ENCODE data around the gene HECW1.

The HECW1 gene

DNA sequence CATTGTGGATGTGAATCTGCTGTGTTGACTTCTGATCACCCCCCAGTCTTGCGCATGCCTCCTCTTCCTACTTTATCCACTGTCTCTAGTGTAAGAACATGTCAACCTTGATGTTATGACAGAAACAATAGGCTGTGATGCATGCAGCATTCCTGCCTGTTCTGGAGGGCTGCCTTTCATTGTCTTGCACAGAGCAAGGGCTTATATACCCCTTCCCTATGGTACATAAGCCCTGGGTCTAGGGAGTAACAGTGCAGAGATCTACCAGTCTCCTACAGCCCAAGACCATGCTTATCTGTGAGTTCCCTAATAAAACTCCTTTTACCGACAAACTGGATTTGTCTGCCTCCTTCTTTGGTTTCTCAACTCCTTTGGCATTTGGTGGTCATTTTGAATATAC lies 293.5 kb downstream of the HECW1 start:
- DNase-seq (ENCODE audit: low spot score) (no peak), FAIRE-seq (no peak)

DNA sequence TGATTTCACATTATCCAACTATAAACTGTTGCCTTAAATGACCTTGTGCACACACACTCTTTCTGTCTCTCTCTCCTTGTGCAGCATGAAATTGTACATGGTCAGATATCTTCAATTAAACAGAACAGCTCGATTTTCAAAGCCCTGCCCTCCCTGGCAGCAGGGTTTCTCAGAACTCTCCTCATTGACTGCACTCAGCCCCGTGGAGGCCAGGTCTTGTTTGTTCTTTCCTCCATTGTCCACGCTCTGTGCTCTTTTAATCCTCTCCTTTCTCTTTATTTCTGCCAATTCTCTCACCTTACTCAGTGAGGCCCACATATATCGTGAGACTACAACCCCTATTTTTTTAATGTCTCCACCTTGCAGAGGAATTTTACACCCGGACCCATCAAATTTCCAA lies 294.5 kb downstream of the HECW1 start:
- FAIRE-seq (no peak), DNase-seq (ENCODE audit: low spot score) (no peak)

DNA sequence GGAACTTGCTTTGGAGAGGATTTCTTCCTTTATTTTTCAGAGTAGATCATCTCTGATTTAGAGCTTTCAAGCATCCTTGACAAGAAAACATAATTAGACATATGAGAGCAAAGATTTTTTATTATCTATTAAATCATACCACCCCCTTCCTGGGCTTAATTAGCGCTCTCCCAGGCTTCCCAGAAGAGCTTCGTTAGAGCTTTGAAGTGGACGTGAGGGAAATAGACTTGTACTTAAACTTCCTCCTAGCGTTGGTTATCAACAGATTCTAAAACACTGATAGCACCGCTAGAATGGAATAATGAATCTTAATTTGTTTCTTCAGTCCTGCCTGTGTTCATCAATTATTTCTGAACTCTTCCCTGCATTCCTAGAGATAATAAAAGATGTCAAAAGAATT lies 296.5 kb downstream of the HECW1 start:
- no peak for DNase-seq (ENCODE audit: low spot score)
- FAIRE-seq = no peak

DNA sequence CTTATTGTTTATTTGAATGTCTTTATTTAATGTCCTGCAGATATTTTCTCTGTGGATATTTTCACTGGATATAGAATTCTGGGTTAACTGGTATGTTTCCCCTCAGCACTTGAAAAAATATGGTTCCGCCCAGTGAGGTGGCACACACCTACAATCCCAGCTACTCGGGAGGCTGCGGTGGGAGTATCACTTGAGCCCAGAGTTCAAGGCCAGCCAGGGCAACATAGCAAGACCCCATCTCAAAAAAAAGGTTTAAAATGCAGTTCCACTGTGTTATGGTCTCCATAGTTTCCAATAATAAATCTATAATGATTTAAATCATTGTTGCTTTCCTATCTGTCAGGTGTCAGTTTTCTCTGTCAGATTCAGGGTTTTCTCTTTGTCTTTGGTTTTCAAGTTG lies 305.0 kb downstream of the HECW1 start:
- FAIRE-seq = no peak

DNA sequence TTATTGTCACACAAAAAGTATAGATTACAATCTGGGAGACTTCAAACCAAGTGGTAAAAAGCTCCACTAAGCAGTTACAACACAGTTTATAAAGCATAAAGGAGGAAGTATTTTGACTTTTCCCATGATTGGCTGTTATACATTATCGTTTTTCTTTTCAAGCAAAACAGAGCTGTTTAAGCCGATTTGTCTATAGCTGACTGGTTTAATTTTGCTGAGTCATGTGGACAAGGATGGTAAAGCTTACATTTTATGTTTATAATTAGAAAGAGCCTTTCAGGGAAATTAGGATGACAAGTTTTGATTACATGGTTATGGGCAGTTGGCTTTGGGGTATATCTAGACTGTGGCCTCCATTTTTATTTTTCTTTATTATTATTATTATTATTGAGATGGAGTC lies 318.0 kb downstream of the HECW1 start:
- no peak for FAIRE-seq
- DNase-seq (ENCODE audit: low spot score) = no peak

More for the DNA sequence above, 305.0 kb downstream of the HECW1 start:
- DNase-seq (ENCODE audit: low spot score) = no peak

DNA sequence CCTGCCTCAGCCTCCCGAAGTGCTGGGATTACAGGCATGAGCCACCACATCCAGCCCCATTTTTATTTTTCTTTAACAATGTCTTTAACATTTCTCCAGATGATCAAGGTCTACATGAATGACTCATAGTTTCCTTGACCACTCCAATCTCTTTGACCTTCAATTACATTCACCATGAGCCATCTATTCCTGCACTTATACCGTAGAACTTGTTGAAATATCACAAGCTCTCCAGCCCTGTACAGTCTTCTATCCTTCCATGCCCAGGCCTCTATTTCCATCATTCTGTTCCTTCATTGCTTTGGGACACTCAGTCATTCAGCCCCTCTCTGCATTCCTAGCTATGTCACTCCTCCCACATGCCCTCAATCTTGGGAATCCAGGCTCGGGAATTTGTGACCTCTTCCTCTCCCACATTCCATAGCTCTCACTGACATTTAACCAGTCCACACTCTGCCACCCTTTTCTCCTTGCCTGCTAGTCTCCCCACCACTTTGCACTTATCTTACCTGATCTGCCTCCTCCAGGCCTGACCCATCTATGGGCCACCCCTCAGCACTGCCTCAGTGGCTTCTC lies 318.7 kb downstream of the HECW1 start:
- peak; percentile 93 for FAIRE-seq
- peak; percentile 63 for DNase-seq (ENCODE audit: low spot score)

DNA sequence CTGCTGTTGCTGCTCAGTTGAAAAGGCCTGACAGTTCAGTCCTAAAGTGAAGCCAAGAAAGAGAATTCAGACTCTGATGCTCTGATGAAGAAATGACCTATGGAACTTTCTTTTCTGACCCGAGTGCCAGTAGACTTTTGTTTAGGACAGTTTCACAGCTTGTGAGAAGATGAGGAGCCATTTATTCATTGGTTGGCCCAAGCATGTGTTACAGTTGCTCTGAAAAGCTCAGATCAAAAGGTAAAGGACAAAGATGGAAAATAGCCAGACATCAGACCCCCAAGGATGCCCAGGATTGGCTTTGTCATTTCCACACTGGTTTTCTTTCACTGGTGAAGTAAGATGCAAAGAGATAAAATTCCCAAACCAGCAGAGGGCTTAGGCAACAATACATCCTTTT lies 321.2 kb downstream of the HECW1 start:
- DNase-seq (ENCODE audit: low spot score) = no peak
- no peak for FAIRE-seq

DNA sequence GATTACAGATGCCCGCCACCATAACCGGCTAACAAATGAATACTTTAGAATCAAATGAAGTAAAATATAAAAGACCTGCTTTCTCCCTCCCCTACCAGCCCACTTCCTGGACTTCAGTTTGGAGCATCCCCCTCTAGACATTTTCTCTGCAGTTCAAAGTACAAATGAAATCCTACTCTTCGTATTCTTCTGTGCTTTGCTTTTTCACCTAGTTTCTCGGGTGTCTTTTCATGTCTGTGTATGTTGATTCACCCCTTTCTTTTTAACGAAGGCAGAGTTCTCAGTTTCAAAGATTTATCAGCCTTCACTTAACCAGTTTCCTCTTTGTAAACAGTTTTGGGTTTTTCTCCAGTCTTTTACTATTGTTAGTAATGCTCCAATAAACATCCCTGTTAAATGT lies 324.6 kb downstream of the HECW1 start:
- DNase-seq (ENCODE audit: low spot score) (no peak), FAIRE-seq (no peak)

DNA sequence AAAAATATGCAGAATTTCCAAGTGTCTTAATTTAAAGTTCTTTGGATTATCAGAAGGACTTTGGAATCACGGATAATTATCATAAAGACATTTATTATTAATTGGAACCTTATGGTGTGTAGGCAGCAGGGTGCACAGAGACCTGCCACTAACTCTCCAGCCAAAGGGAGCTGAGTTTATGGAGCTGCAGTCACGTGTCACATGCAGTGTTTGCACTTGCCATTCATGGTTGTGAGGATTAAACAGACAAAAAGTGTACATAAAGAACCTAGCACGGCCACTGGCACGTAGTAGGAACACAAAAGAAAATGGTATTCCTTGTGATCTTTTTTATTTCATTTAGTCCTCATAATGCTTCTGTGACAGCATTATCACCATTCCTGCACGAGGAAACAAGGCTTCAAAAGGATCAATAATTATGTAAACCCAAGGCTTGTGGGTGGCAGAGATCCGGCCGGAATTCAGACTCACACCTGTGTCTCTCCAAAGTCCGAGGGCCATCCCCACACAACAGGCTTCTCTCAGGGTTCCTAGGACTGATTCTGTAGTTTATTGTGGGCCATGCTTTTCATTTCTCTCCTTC lies 326.5 kb downstream of the HECW1 start:
- FAIRE-seq = no peak
- DNase-seq (ENCODE audit: low spot score) = no peak

DNA sequence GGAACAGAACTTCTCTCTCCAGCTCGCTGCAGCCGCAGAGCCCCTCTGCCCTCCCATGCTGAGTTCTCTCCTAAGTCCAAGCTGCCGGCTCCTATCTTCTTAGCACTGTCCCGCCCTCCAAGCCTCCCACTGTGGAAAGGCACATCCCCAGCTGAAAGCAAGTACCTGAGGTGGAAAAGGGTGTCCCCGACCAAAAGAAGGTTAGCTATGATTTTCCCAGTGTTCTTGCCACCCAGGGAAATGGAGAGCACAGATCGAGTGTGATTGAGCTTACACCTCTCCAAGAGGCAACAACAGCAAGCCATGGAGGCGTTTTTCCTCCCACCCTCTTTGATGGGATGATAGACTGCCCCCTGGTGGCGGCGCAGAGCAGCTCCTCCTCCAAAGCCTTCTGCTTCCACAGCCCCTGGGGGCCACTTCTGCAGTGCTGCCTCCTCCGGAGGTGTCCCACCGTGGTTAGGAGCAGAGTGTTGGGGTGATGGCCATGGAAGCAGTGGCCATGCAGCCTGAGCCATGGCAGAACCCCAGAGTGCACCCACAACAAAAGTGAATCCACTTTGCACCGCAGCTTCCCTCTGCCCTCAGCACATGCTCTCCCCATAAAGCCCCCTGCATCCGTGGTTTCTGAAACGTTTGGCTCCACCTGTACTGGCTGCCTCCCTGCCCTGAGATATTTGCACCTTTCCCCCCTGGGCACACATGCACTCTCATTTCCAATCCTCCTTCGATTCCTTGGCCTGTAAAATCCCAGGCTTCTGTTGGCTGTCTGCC lies 327.4 kb downstream of the HECW1 start:
- DNase-seq (ENCODE audit: low spot score) (peak; percentile 84), FAIRE-seq (peak; percentile 93)

DNA sequence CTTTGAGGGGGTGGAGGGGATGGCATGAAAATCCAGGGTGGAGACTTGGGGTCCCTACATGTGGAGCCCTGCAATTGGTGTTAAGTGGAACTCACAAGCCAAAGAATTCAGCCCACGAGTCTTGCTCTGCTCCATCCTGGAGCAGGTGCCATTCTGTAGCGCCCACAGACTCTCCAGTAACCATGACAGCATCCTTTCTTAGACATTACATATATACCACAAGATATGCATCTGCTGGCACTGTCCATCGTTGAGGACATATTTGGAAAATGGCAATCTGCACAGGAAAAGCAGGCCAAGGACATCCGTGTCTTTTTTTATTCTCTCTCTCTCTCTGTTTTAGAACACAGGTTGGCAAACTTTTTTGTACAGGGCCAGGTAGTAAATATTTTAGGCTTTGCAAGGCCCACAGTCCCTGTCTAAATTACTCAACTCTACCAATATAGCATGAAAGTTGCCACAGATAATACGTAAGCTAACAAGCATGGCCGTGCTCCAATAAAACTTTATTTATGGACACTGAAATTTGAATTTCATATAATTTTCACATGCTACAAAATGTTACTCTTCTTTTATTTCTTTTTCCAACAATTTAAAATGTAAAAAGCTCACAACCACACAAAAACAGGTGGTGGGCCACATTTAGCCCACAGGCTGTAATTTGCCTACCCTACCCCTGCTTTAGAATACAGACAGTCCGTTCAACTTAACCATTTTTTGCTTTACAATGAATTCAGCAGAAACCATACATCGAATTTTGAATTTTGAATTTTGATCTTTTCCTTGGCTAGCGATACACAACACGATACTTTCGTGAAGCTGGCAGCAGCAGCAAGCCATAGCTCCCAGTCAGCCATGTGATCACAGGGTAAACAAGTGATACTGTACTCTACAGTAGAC lies 329.0 kb downstream of the HECW1 start:
- FAIRE-seq = peak; percentile 42

DNA sequence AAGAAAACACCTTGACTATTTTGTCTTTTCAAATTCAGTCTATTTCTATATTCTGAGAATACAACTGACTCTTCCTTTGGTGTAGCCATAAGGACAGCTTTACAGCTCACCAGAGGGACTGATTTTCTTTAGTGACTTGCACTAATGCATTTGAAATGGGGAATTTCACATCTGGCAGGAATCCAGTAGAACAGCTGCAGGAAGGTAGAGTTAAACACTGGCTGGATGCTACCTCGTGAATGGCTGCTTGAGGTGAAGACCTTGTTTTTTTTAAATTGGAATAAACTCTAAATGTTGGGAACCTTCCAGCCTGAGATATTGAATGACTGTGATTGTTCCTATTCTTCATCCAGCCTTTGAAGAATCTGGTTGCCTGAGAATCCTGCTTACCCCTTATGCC lies 330.9 kb downstream of the HECW1 start:
- FAIRE-seq = no peak
- no peak for DNase-seq (ENCODE audit: low spot score)

More for the DNA sequence above, 329.0 kb downstream of the HECW1 start:
- no peak for DNase-seq (ENCODE audit: low spot score)

DNA sequence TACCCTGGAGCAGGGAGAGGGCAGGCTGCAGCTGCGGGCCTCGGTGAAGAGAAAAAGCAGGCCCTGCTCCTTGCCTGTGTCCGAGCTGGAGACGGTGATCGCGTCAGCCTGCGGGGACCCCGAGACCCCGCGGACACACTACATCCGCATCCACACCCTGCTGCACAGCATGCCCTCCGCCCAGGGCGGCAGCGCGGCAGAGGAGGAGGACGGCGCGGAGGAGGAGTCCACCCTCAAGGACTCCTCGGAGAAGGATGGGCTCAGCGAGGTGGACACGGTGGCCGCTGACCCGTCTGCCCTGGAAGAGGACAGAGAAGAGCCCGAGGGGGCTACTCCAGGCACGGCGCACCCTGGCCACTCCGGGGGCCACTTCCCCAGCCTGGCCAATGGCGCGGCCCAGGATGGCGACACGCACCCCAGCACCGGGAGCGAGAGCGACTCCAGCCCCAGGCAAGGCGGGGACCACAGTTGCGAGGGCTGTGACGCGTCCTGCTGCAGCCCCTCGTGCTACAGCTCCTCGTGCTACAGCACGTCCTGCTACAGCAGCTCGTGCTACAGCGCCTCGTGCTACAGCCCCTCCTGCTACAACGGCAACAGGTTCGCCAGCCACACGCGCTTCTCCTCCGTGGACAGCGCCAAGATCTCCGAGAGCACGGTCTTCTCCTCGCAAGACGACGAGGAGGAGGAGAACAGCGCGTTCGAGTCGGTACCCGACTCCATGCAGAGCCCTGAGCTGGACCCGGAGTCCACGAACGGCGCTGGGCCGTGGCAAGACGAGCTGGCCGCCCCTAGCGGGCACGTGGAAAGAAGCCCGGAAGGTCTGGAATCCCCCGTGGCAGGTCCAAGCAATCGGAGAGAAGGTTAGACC lies 332.5 kb downstream of the HECW1 start:
- DNase-seq (ENCODE audit: low spot score) (no peak), FAIRE-seq (peak; percentile 27)

DNA sequence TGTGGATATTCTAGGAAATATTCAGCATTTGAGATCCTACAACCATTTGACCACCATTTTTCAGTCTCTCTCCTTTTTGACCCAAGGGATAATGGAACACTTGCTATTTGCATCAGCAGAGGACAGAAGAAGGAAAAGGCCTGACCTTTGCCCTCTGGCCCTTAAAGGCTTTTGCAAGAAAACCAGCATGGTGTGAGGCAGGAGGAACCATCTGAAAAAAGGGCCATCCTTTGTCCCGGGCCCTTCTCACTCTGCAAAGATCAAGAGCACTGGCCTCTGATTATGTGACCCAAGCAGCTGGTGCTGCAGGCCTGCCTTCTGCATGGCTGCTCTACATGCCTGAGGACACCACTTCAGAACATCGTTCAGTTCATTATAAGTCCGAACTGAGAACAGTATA lies 337.1 kb downstream of the HECW1 start:
- FAIRE-seq (no peak), DNase-seq (ENCODE audit: low spot score) (no peak)

DNA sequence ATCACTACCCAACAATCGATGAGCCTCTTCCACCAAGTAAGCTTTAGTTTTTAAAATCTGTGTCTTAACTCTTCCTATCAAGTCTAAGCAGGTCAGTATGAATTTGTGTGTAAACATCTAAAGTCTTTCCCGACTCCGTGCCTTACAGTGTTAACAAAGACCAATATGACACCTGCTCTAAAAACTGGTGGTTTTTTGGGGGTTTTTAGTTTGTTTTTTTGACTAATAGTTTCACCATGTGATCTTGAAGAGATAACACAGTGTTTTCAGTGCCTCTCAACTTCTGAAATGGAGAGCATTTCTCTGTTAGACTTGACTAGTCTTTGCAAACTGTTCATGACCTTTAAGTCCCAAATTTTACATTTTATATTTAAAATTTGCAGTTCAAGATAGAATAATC lies 338.4 kb downstream of the HECW1 start:
- no peak for DNase-seq (ENCODE audit: low spot score)
- no peak for FAIRE-seq

DNA sequence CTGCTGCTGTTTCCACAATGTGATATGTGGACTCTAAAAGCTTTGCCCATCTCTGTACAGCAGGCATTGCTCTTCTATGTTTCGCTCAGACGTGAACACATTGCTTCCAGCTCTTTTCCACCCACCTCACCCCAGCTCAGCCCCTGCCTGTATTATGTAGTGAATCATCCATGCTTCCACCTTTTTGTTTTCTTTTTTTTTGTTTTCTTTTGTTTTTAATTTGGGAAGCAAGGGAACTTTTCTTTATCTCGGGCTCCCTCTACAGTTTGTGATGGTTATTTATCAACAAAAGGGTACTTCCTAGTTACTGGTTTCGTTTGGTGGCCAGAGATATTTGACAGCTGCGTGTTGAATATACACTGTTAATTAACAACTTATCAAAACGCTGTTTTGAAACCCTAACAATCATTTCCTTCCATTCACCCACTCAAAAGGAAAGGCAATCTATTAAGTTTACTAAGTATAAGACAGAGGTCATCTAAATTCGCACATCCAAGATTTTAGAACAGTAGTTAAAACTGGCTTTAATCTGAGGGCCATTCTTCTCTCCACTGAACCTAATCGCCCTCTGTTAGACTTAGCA lies 342.6 kb downstream of the HECW1 start:
- DNase-seq (ENCODE audit: low spot score) (peak; percentile 68), FAIRE-seq (no peak)

DNA sequence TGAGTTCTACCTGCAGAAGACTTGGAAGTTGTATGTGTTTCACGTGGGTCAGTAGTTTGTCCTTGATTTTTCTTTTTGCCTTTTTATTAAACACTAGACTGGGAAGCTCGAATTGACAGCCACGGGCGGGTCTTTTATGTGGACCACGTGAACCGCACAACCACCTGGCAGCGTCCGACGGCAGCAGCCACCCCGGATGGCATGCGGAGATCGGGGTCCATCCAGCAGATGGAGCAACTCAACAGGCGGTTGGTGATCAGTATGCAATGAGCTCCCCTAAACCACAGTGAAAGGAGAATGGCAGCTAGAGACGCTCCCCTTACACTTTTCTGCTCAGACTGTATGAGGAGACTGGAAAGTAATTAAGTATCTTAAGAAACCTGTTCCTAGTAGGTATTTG lies 343.8 kb downstream of the HECW1 start:
- no peak for DNase-seq (ENCODE audit: low spot score)
- FAIRE-seq = no peak

DNA sequence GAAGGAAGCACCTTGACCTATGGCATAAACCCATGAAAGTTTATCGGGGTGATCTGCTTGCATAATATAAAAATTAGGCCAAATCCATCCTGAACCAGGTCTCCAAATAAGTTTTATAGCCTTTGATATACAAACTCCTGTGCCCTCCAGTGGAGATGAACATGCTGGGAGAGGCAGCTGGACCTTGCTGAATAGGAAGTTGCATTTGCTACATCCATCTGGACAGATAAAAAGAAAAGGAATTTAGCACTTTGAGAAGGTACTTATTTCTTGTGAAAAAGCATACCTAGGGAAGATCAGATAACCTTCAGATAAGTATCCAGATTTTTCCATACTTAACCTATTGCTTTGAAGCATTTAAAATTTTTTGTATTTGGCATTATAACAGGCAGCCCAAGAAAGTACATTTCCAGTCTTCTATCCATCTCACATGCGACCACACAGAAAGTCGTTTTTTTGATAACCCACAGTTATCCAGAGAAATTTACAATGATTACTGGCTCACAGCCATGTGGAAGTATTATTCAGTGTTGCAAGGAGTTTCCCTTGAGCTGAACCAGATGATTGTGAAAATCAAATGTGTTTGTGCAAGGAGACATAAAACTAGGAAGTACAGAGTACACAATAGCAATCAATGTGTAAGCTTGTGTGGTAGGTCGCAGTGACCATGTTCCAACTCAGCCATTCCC lies 346.0 kb downstream of the HECW1 start:
- FAIRE-seq = peak; percentile 52

DNA sequence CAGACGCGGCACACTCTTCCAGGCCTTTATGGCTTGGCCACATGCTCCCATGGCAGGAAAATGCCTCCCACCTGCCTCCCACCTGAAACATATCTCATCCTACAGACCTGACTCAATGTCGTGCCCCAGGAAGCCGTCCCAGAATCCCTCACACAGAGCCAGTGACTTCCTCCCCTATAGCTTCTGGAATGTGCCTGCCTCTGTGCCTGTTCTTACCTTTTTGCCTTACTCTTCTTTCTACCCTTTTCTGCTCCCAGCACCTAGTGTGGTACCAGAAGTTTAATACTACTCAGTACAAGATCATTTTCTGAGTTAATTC lies 346.5 kb downstream of the HECW1 start:
- FAIRE-seq = no peak
- DNase-seq (ENCODE audit: low spot score) = no peak

More for the DNA sequence above, 346.0 kb downstream of the HECW1 start:
- DNase-seq (ENCODE audit: low spot score) = no peak

DNA sequence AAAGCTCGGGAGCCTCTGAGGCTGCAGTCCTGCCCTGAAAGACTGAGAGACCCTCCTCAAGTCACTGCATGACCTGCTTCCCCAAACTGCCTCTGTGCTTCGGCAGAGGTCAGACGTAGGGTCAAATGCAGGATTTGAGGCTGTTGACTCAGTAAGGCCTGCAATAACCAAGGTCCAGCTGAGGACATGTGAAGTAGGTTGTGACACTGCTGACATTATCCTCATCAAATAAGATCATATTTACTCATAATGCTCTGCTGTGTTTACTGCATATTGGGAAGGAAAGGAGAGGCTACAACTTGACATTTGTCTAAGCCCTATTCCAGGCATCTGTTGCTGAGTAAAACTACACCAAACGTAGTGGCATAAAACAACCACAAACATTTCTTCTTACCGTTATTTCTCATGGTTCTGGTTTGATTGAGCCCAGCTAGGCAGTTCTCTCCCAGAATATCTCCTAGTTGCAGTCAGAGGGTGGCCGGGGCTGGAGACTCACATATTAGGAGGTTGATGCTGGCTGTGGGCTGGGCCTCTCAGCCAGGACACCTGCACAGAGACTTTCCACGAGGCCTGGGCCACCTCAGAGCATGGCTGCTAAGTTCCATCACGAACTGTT lies 348.4 kb downstream of the HECW1 start:
- FAIRE-seq = peak; percentile 56
- no peak for DNase-seq (ENCODE audit: low spot score)

Data from urothelium cell line (cell line).